Liver (tissue), 3 donors: ENCODE measurements around the gene PTBP3.
"Not testable (repeated sequence)": the region's sequence is repeated elsewhere in the genome, so short reads cannot be mapped to it uniquely, and the experiment has no call there.

Experiments
- EGR1 ChIP-seq, 2 donors: IDR thresholded peaks; 2 replicates each; pipeline ENCODE4 v1.6.1; 2016 to 2018; ENCODE audit warnings: antibody characterized with exemption in 2 of 2, low read depth in 2 of 2
- YY1 ChIP-seq: IDR thresholded peaks from 2 replicates; pipeline ENCODE4 v1.6.1; 2016; ENCODE audit warnings: antibody characterized with exemption, mild to moderate bottlenecking
- TF ChIP-seq, protein P1 (sequence below): fragments of 150-350 bp; IDR thresholded peaks from 2 replicates; pipeline ENCODE4 v1.5.1; 2017; ENCODE audit warnings: improper control_type of control experiment, low read depth, low read length; ENCODE audit not compliant: missing input control
- donor health status: healthy.
- donor health status: healthy.

DNA sequence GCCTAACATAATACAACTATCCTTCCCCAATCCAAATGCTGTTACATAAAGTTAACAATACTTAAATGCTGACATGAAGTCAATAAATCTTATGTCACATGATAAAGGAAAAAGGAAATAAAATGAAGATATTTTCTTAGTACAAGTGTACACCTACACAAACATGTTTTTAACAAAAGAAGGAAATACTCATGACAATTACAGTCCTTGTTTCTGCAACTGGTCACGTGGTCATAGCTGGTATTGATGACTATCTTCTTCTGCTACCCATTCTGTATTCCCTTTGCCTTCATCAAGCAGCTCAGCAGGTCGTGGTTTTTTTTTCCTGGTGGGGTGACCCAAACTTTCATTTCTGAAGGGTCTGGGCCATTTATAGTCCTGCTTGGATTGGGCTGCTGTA, 40.2 kb upstream of the PTBP3 start:
- TF ChIP-seq, protein P1, sequence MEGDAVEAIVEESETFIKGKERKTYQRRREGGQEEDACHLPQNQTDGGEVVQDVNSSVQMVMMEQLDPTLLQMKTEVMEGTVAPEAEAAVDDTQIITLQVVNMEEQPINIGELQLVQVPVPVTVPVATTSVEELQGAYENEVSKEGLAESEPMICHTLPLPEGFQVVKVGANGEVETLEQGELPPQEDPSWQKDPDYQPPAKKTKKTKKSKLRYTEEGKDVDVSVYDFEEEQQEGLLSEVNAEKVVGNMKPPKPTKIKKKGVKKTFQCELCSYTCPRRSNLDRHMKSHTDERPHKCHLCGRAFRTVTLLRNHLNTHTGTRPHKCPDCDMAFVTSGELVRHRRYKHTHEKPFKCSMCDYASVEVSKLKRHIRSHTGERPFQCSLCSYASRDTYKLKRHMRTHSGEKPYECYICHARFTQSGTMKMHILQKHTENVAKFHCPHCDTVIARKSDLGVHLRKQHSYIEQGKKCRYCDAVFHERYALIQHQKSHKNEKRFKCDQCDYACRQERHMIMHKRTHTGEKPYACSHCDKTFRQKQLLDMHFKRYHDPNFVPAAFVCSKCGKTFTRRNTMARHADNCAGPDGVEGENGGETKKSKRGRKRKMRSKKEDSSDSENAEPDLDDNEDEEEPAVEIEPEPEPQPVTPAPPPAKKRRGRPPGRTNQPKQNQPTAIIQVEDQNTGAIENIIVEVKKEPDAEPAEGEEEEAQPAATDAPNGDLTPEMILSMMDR: not testable (repeated sequence)
- TF ChIP-seq YY1; EGR1 (IDR thresholded peaks at IDR 0.05; ENCODE audit: low read depth in 2 of 2): not testable (repeated sequence)
